ENCODE results near the gene MGAT5.

- TF ChIP-seq CTCF (conservative IDR thresholded peaks at IDR 0.05): no peak
- TF ChIP-seq ZFX (IDR thresholded peaks at IDR 0.05): no peak
Measured at GRCh38 chr2:134205087-134205486, 48.8 kb upstream of the MGAT5 start.
